Activated T-cell treated with anti-CD3 and anti-CD28 coated beads, Interleukin-2, amount 50 U/mL, for 72 hours (primary cell): ENCODE data around the gene EFCAB11. TPM values are rescaled to one million over a fixed set of nuclear protein-coding genes. Genes with fewer than 3 reads are reported as not detected.

Experiments used
- ATAC-seq, 2 donors: fragments of 150-1000 bp; cut with Tn5 transposase; replicated peaks in 1 of 2; 2 replicates each; pipeline ENCODE4 v1.10.0; 2021; ENCODE audit warnings: moderate library complexity in 2 of 2, mild to moderate bottlenecking in 1 of 2
- DNase-seq, 2 donors: peaks; one replicate each; pipeline ENCODE4 v3.0.0; 2021 to 2022; ENCODE audit warnings: mixed read lengths in 1 of 2
- H3K27ac Mint-ChIP-seq: one replicate; pipeline ENCODE4 v1.8.0; 2022; ENCODE audit warnings: mild to moderate bottlenecking, moderate library complexity, mixed read lengths
- H3K27me3 Mint-ChIP-seq: one replicate; pipeline ENCODE4 v1.8.0; 2022; ENCODE audit warnings: low read depth, mixed read lengths
- H3K36me3 Mint-ChIP-seq, 2 donors: one replicate each; pipeline ENCODE4 v1.8.0; 2022; ENCODE audit warnings: mixed read lengths in 2 of 2, mild to moderate bottlenecking in 1 of 2; ENCODE audit not compliant: insufficient read depth in 2 of 2
- H3K4me1 Mint-ChIP-seq: one replicate; pipeline ENCODE4 v1.8.0; 2022; ENCODE audit warnings: low read depth, mixed read lengths
- H3K4me3 Mint-ChIP-seq, 2 donors: one replicate each; pipeline ENCODE4 v1.8.0; 2022; ENCODE audit warnings: mild to moderate bottlenecking in 2 of 2, mixed read lengths in 2 of 2, moderate library complexity in 2 of 2
- H3K9me3 Mint-ChIP-seq, 2 donors: one replicate each; pipeline ENCODE4 v1.8.0; 2022; ENCODE audit warnings: mixed read lengths in 2 of 2
- total RNA-seq, 2 donors: library from RNA; stranded (reverse); gene quantifications; one replicate each; pipeline ENCODE4 v1.2.3, GENCODE V29; 2022

Gene EFCAB11
- total RNA-seq, 2 donors from 2014 or later: 12.8 to 13.7 TPM

GRCh38 chr14:89775151-89775550, 179.4 kb downstream of the EFCAB11 start:
- DNase-seq: no peak
- ATAC-seq: no peak
- H3K9me3 Mint-ChIP-seq: no peaks in the 10 kb centered on the region
- H3K27me3 Mint-ChIP-seq: peaks cover 18% of the 10 kb centered on the region
- H3K4me3 Mint-ChIP-seq: no peak overlapping the region
- H3K36me3 Mint-ChIP-seq: no peaks in the 10 kb centered on the region
- H3K4me1 Mint-ChIP-seq: peaks cover 32% of the 10 kb centered on the region
- no peak overlapping the region for H3K27ac Mint-ChIP-seq

GRCh38 chr14:89773644-89774316, 180.8 kb downstream of the EFCAB11 start:
- peaks cover 18% of the 10 kb centered on the region for H3K27me3 Mint-ChIP-seq
- peak overlapping the region; percentile 57 to 77 for H3K4me3 Mint-ChIP-seq
- no peak overlapping the region for H3K27ac Mint-ChIP-seq
- peaks cover 32% of the 10 kb centered on the region for H3K4me1 Mint-ChIP-seq
- DNase-seq (peak; percentile 65 to 75), ATAC-seq (peak; percentile 94 to 95)
- no peaks in the 10 kb centered on the region for H3K9me3 Mint-ChIP-seq
- H3K36me3 Mint-ChIP-seq: no peaks in the 10 kb centered on the region

- Mint-ChIP-seq H3K4me3 (peak overlapping the region; percentile 57 to 77), H3K27me3 (peaks cover 18% of the 10 kb centered on the region), H3K9me3 (no peaks in the 10 kb centered on the region), H3K27ac (no peak overlapping the region), H3K4me1 (peaks cover 32% of the 10 kb centered on the region), H3K36me3 (no peaks in the 10 kb centered on the region)
- ATAC-seq (peak in 1 of 2 donors; percentile 6), DNase-seq (no peak)
Observed at GRCh38 chr14:89773151-89773550, 181.4 kb downstream of the EFCAB11 start.

GRCh38 chr14:89771251-89771650, 183.3 kb downstream of the EFCAB11 start:
- Mint-ChIP-seq H3K36me3 (peaks cover 2 to 7% of the 10 kb centered on the region in 2 donors), H3K4me3 (no peak overlapping the region), H3K4me1 (peaks cover 50% of the 10 kb centered on the region), H3K27ac (no peak overlapping the region), H3K9me3 (peaks cover 2 to 3% of the 10 kb centered on the region in 2 donors), H3K27me3 (peaks cover 18% of the 10 kb centered on the region)
- no peak for ATAC-seq
- DNase-seq: no peak

- Mint-ChIP-seq H3K4me3 (peak overlapping the region; percentile 76 to 80), H3K27ac (peak overlapping the region; percentile 95), H3K27me3 (peaks cover 15% of the 10 kb centered on the region), H3K36me3 (peaks cover 2 to 9% of the 10 kb centered on the region in 2 donors), H3K9me3 (peaks cover 2 to 3% of the 10 kb centered on the region in 2 donors), H3K4me1 (peaks cover 38% of the 10 kb centered on the region)
- ATAC-seq: peak; percentile 94 to 96
- peak; percentile 68 to 69 for DNase-seq
Observed at GRCh38 chr14:89767861-89768268, 186.7 kb downstream of the EFCAB11 start.

- Mint-ChIP-seq H3K9me3 (peaks cover 2 to 3% of the 10 kb centered on the region in 2 donors), H3K27ac (peak overlapping the region; percentile 95), H3K27me3 (peaks cover 8% of the 10 kb centered on the region), H3K4me3 (peak overlapping the region; percentile 76 to 80), H3K36me3 (peaks cover 2 to 9% of the 10 kb centered on the region in 2 donors), H3K4me1 (peaks cover 40% of the 10 kb centered on the region)
- ATAC-seq (peak in 1 of 2 donors; percentile 19), DNase-seq (no peak)
Observed at GRCh38 chr14:89767131-89767530, 187.4 kb downstream of the EFCAB11 start.

GRCh38 chr14:89765346-89765745, 189.2 kb downstream of the EFCAB11 start:
- H3K9me3 Mint-ChIP-seq: peaks cover 2 to 5% of the 10 kb centered on the region in 2 donors
- ATAC-seq (no peak), DNase-seq (no peak)
- no peaks in the 10 kb centered on the region for H3K27me3 Mint-ChIP-seq
- H3K36me3 Mint-ChIP-seq: peaks cover 2 to 9% of the 10 kb centered on the region in 2 donors
- peaks cover 25% of the 10 kb centered on the region for H3K4me1 Mint-ChIP-seq
- H3K27ac Mint-ChIP-seq: no peak overlapping the region
- no peak overlapping the region for H3K4me3 Mint-ChIP-seq

GRCh38 chr14:89760086-89760485, 194.4 kb downstream of the EFCAB11 start:
- no peaks in the 10 kb centered on the region for H3K27me3 Mint-ChIP-seq
- DNase-seq (no peak), ATAC-seq (no peak)
- H3K27ac Mint-ChIP-seq: no peak overlapping the region
- peaks cover 6 to 7% of the 10 kb centered on the region in 2 donors for H3K36me3 Mint-ChIP-seq
- peaks cover 10% of the 10 kb centered on the region for H3K4me1 Mint-ChIP-seq
- no peak overlapping the region for H3K4me3 Mint-ChIP-seq
- peaks cover 6 to 8% of the 10 kb centered on the region in 2 donors for H3K9me3 Mint-ChIP-seq

- Mint-ChIP-seq H3K36me3 (peaks cover 17 to 18% of the 10 kb centered on the region in 2 donors), H3K9me3 (peaks cover 8 to 11% of the 10 kb centered on the region in 2 donors)
- ATAC-seq: no peak
Observed at GRCh38 chr14:89757313-89757939, 197.1 kb downstream of the EFCAB11 start.

GRCh38 chr14:89755816-89756215, 198.7 kb downstream of the EFCAB11 start:
- peaks cover 9 to 11% of the 10 kb centered on the region in 2 donors for H3K9me3 Mint-ChIP-seq
- DNase-seq: no peak
- H3K4me3 Mint-ChIP-seq: no peak overlapping the region
- no peak overlapping the region for H3K27ac Mint-ChIP-seq
- no peaks in the 10 kb centered on the region for H3K27me3 Mint-ChIP-seq
- ATAC-seq: no peak
- peaks cover 17 to 21% of the 10 kb centered on the region in 2 donors for H3K36me3 Mint-ChIP-seq
- peaks cover 40% of the 10 kb centered on the region for H3K4me1 Mint-ChIP-seq

More at GRCh38 chr14:89757313-89757939, 197.1 kb downstream of the EFCAB11 start:
- Mint-ChIP-seq H3K27me3 (no peaks in the 10 kb centered on the region), H3K4me3 (no peak overlapping the region), H3K27ac (no peak overlapping the region), H3K4me1 (peaks cover 29% of the 10 kb centered on the region)
- DNase-seq: no peak

GRCh38 chr14:89753828-89754412, 200.6 kb downstream of the EFCAB11 start:
- no peaks in the 10 kb centered on the region for H3K27me3 Mint-ChIP-seq
- H3K27ac Mint-ChIP-seq: no peak overlapping the region
- H3K9me3 Mint-ChIP-seq: peaks cover 11% of the 10 kb centered on the region in 2 donors
- no peak for DNase-seq
- ATAC-seq: peak; percentile 28 to 60
- peaks cover 54% of the 10 kb centered on the region for H3K4me1 Mint-ChIP-seq
- H3K4me3 Mint-ChIP-seq: peak overlapping the region in 1 of 2 donors; percentile 2
- peaks cover 17 to 23% of the 10 kb centered on the region in 2 donors for H3K36me3 Mint-ChIP-seq

- H3K27me3 Mint-ChIP-seq: no peaks in the 10 kb centered on the region
- peak; percentile 75 to 81 for ATAC-seq
- DNase-seq: peak; percentile 63 to 72
- H3K36me3 Mint-ChIP-seq: peaks cover 11 to 29% of the 10 kb centered on the region in 2 donors
- H3K4me3 Mint-ChIP-seq: peak overlapping the region; percentile 65 to 76
- H3K27ac Mint-ChIP-seq: peak overlapping the region; percentile 95
- H3K9me3 Mint-ChIP-seq: peaks cover 11 to 14% of the 10 kb centered on the region in 2 donors
- H3K4me1 Mint-ChIP-seq: peaks cover 78% of the 10 kb centered on the region
Observed at GRCh38 chr14:89750908-89751392, 203.6 kb downstream of the EFCAB11 start.

GRCh38 chr14:89750281-89750755, 204.2 kb downstream of the EFCAB11 start:
- peaks cover 13 to 16% of the 10 kb centered on the region in 2 donors for H3K9me3 Mint-ChIP-seq
- peaks cover 78% of the 10 kb centered on the region for H3K4me1 Mint-ChIP-seq
- peaks cover 11 to 32% of the 10 kb centered on the region in 2 donors for H3K36me3 Mint-ChIP-seq
- DNase-seq (no peak), ATAC-seq (peak; percentile 43 to 51)
- peak overlapping the region; percentile 43 to 76 for H3K4me3 Mint-ChIP-seq
- H3K27me3 Mint-ChIP-seq: no peaks in the 10 kb centered on the region
- H3K27ac Mint-ChIP-seq: peak overlapping the region; percentile 95
